ENCODE data around the gene MINK1.
A peak's percentile ranks its signal among the peaks of the same experiment; 100 is the strongest.

MINK1 gene

DNA sequence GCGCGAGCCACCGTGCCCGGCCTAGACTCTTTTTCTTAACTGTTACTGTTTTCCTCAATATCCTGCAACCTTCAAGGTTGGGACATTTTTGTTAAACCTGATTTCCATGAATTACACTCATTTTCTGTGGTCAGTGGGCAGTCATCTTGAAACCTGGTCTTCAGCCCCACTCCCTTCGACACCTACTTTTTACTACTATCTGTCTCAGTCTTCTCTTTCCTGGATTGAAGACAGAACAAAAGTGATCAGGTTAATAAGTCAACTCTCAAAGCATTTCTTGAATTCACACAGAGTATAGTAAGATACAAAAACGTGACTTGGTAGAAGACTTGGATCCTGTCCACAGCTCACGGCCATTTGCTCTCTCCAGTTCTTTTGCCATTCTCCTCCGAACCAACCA, 6.1 kb downstream of the MINK1 start:
- H3K27me3 ChIP-seq (ENCODE audit: insufficient read depth, low read length) = no peaks in the 10 kb centered on the region

DNA sequence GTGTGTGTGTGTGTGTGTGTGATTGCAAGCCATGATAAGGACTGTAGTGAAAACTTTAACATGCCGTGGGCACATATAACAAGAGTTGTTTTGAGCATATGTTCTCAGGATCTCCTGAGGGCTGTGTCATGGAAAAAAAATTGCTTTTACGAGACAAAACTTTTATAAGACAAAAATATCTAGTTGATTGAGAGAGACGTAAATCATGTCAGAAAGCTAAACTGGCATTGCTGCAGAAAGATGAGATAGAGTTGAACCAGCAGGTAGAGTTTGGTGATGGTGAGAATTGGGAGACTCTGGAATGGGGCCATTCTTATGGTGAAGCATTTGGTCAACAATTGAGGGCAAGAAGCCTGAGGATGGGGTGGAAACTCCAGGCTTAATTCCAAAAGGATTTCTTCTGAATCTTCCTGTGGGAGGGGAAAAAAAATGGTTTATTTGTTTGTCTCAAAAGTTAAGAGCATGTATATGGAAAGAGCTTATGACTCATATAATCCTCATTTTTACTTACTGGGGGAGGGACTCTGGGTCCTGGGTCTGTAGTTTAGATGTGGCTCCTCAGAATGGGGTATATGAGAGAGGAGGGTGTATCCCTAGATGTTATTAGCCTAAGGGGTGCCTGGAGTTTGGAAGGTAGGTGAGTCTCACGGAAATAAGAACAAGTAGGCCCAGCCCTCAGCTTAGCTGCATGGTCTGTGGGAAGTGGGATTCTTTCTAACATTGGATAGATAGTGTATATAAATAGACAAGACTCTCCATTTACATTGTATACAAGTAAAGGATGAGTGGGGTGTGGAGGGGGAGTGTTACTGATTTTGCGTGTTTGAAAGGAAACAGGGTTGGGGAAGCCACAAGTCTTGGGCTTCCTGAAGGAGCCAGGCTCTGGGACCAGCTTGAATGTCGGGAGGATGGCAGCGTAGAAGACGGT, 7.1 kb downstream of the MINK1 start:
- H3K23ac ChIP-seq (ENCODE audit: low read length) = no peak overlapping the region
- no peak overlapping the region for H3K18ac ChIP-seq (ENCODE audit: low read length)
- H3K14ac ChIP-seq (ENCODE audit: low read length) = no peak overlapping the region
- H2AFZ ChIP-seq (ENCODE audit: insufficient read depth, low read length, poor library complexity) = no peak overlapping the region
- no peak overlapping the region for H3K9ac ChIP-seq (ENCODE audit: low read length)
- H2BK12ac ChIP-seq (ENCODE audit: low read length) = peak overlapping the region; percentile 23
- no peak for DNase-seq
- no peak overlapping the region for H4K8ac ChIP-seq (ENCODE audit: low read depth, low read length)
- H3K79me1 ChIP-seq (ENCODE audit: low read length) = no peaks in the 10 kb centered on the region
- H3K9me3 ChIP-seq (ENCODE audit: insufficient read depth, low read depth, low read length) = no peaks in the 10 kb centered on the region
- H3K27ac ChIP-seq (ENCODE audit: low read depth, low read length) = no peak overlapping the region
- no peak overlapping the region for H2AK5ac ChIP-seq (ENCODE audit: low read length)
- H4K12ac ChIP-seq (ENCODE audit: low read depth, low read length) = no peak overlapping the region
- no peak overlapping the region for H3K4me2 ChIP-seq (ENCODE audit: low read length)
- H3K4me3 ChIP-seq (ENCODE audit: low read depth, low read length) = no peak overlapping the region
- H2BK120ac ChIP-seq (ENCODE audit: insufficient read depth, low read length, poor library complexity) = no peak overlapping the region
- H4K91ac ChIP-seq (ENCODE audit: low read depth, low read length) = no peak overlapping the region
- 100% methylated on average over 1 of the region's 8 CpGs for WGBS (ENCODE audit: extremely low coverage, insufficient coverage, insufficient read length)
- H2BK5ac ChIP-seq (ENCODE audit: low read depth, low read length, poor library complexity) = no peak overlapping the region
- no peaks in the 10 kb centered on the region for H3K27me3 ChIP-seq (ENCODE audit: insufficient read depth, low read length)
- peaks cover 8 to 15% of the 10 kb centered on the region in 2 experiments for H3K36me3 ChIP-seq (ENCODE audit: control insufficient read depth in 1 of 2, insufficient read depth in 2 of 2, low read length in 2 of 2)
- peaks cover 3 to 12% of the 10 kb centered on the region in 2 experiments for H3K4me1 ChIP-seq (ENCODE audit: control insufficient read depth in 1 of 2, insufficient read depth in 2 of 2, low read length in 2 of 2)
- peak overlapping the region; percentile 89 for H3K4ac ChIP-seq (ENCODE audit: low read depth, low read length)
- H3K79me2 ChIP-seq (ENCODE audit: control insufficient read depth, insufficient read depth, low read length, poor library complexity) = peaks cover 18% of the 10 kb centered on the region

More for the DNA sequence above, 6.1 kb downstream of the MINK1 start:
- H4K8ac ChIP-seq (ENCODE audit: low read depth, low read length) = no peak overlapping the region
- peaks cover 8 to 15% of the 10 kb centered on the region in 2 experiments for H3K36me3 ChIP-seq (ENCODE audit: control insufficient read depth in 1 of 2, insufficient read depth in 2 of 2, low read length in 2 of 2)
- H2BK12ac ChIP-seq (ENCODE audit: low read length) = no peak overlapping the region
- H2BK5ac ChIP-seq (ENCODE audit: low read depth, low read length, poor library complexity) = no peak overlapping the region
- H3K79me2 ChIP-seq (ENCODE audit: control insufficient read depth, insufficient read depth, low read length, poor library complexity) = peaks cover 22% of the 10 kb centered on the region
- H3K27ac ChIP-seq (ENCODE audit: low read depth, low read length) = no peak overlapping the region
- H3K9me3 ChIP-seq (ENCODE audit: insufficient read depth, low read depth, low read length) = no peaks in the 10 kb centered on the region
- H2AFZ ChIP-seq (ENCODE audit: insufficient read depth, low read length, poor library complexity) = no peak overlapping the region
- H2AK5ac ChIP-seq (ENCODE audit: low read length) = no peak overlapping the region
- H4K91ac ChIP-seq (ENCODE audit: low read depth, low read length) = no peak overlapping the region
- no peak overlapping the region for H3K9ac ChIP-seq (ENCODE audit: low read length)
- no peak overlapping the region for H3K4me3 ChIP-seq (ENCODE audit: low read depth, low read length)
- no peak overlapping the region for H3K4me2 ChIP-seq (ENCODE audit: low read length)
- no CpG with 5 or more reads among the region's 8 CpGs for WGBS (ENCODE audit: extremely low coverage, insufficient coverage, insufficient read length)
- H3K4me1 ChIP-seq (ENCODE audit: control insufficient read depth in 1 of 2, insufficient read depth in 2 of 2, low read length in 2 of 2) = peaks cover 11 to 21% of the 10 kb centered on the region in 2 experiments
- peak overlapping the region; percentile 49 for H3K4ac ChIP-seq (ENCODE audit: low read depth, low read length)
- no peak overlapping the region for H3K14ac ChIP-seq (ENCODE audit: low read length)
- H3K18ac ChIP-seq (ENCODE audit: low read length) = no peak overlapping the region
- no peaks in the 10 kb centered on the region for H3K79me1 ChIP-seq (ENCODE audit: low read length)
- H2BK120ac ChIP-seq (ENCODE audit: insufficient read depth, low read length, poor library complexity) = no peak overlapping the region
- no peak overlapping the region for H4K12ac ChIP-seq (ENCODE audit: low read depth, low read length)
- DNase-seq = no peak
- H3K23ac ChIP-seq (ENCODE audit: low read length) = no peak overlapping the region

DNA sequence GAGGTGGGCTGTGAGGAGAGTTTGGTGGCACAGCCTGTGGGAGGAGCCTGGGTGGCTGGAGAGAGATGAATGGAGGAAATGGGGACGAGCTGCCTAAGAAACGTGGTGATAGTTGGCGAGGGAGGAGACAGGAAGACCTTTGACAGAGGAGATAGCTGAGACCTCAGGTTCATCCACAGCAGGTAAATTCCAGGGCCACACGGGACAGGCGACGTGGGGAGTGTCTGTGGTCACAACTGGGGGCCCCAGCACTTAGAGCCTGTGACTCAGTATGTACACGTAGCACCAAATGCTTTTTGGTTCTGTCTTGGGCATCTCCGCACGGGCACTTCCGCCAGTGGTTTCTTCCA, 7.7 kb downstream of the MINK1 start:
- no peak overlapping the region for H3K23ac ChIP-seq (ENCODE audit: low read length)
- no peak overlapping the region for H2AFZ ChIP-seq (ENCODE audit: insufficient read depth, low read length, poor library complexity)
- no peaks in the 10 kb centered on the region for H3K27me3 ChIP-seq (ENCODE audit: insufficient read depth, low read length)
- DNase-seq = no peak
- H3K27ac ChIP-seq (ENCODE audit: low read depth, low read length) = no peak overlapping the region
- peak overlapping the region; percentile 89 for H3K4ac ChIP-seq (ENCODE audit: low read depth, low read length)
- no peak overlapping the region for H4K12ac ChIP-seq (ENCODE audit: low read depth, low read length)
- H2BK5ac ChIP-seq (ENCODE audit: low read depth, low read length, poor library complexity) = no peak overlapping the region
- H3K79me2 ChIP-seq (ENCODE audit: control insufficient read depth, insufficient read depth, low read length, poor library complexity) = peaks cover 18% of the 10 kb centered on the region
- no peak overlapping the region for H3K9ac ChIP-seq (ENCODE audit: low read length)
- peak overlapping the region; percentile 23 for H2BK12ac ChIP-seq (ENCODE audit: low read length)
- H3K4me3 ChIP-seq (ENCODE audit: low read depth, low read length) = no peak overlapping the region
- H3K14ac ChIP-seq (ENCODE audit: low read length) = no peak overlapping the region
- no CpG with 5 or more reads among the region's 10 CpGs for WGBS (ENCODE audit: extremely low coverage, insufficient coverage, insufficient read length)
- no peak overlapping the region for H3K18ac ChIP-seq (ENCODE audit: low read length)
- H3K4me1 ChIP-seq (ENCODE audit: control insufficient read depth in 1 of 2, insufficient read depth in 2 of 2, low read length in 2 of 2) = peaks cover under 1 to 7% of the 10 kb centered on the region in 2 experiments
- no peak overlapping the region for H2BK120ac ChIP-seq (ENCODE audit: insufficient read depth, low read length, poor library complexity)
- no peaks in the 10 kb centered on the region for H3K79me1 ChIP-seq (ENCODE audit: low read length)
- H4K8ac ChIP-seq (ENCODE audit: low read depth, low read length) = no peak overlapping the region
- no peak overlapping the region for H4K91ac ChIP-seq (ENCODE audit: low read depth, low read length)
- H3K36me3 ChIP-seq (ENCODE audit: control insufficient read depth in 1 of 2, insufficient read depth in 2 of 2, low read length in 2 of 2) = peaks cover 8 to 15% of the 10 kb centered on the region in 2 experiments
- no peak overlapping the region for H2AK5ac ChIP-seq (ENCODE audit: low read length)
- H3K4me2 ChIP-seq (ENCODE audit: low read length) = no peak overlapping the region
- no peaks in the 10 kb centered on the region for H3K9me3 ChIP-seq (ENCODE audit: insufficient read depth, low read depth, low read length)

DNA sequence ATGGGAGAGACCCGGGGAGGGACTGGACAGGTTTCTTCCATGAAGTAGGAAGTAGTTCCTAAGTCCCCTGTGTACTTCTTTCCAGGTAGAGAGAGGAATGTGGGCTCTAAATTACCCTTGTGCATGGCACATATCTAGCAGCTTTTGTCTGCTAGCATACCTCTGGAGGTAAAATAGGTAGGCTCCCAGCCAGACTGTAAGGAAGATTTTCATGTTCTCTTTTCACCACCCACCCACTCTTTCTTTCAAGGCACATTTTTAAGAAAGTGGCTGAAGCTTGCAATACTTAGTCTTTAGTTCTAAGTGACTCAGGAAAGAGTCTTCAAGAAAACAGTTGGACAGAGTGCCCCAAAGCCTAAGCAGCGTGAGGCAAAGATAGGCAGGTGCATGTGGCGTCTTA, 9.2 kb downstream of the MINK1 start:
- Histone ChIP-seq H2AK5ac (ENCODE audit: low read length) (no peak overlapping the region), H3K4me3 (ENCODE audit: low read depth, low read length) (no peak overlapping the region), H3K18ac (ENCODE audit: low read length) (no peak overlapping the region), H2BK5ac (ENCODE audit: low read depth, low read length, poor library complexity) (no peak overlapping the region), H3K9ac (ENCODE audit: low read length) (no peak overlapping the region), H3K4ac (ENCODE audit: low read depth, low read length) (peak overlapping the region; percentile 27), H2BK12ac (ENCODE audit: low read length) (no peak overlapping the region), H3K27ac (ENCODE audit: low read depth, low read length) (no peak overlapping the region), H3K14ac (ENCODE audit: low read length) (no peak overlapping the region), H4K91ac (ENCODE audit: low read depth, low read length) (no peak overlapping the region), H3K9me3 (ENCODE audit: insufficient read depth, low read depth, low read length) (no peaks in the 10 kb centered on the region), H3K23ac (ENCODE audit: low read length) (no peak overlapping the region), H2AFZ (ENCODE audit: insufficient read depth, low read length, poor library complexity) (no peak overlapping the region), H3K4me1 (ENCODE audit: control insufficient read depth in 1 of 2, insufficient read depth in 2 of 2, low read length in 2 of 2) (peaks cover 0 to 19% of the 10 kb centered on the region in 2 experiments), H3K79me2 (ENCODE audit: control insufficient read depth, insufficient read depth, low read length, poor library complexity) (peaks cover 14% of the 10 kb centered on the region), H3K4me2 (ENCODE audit: low read length) (no peak overlapping the region), H4K8ac (ENCODE audit: low read depth, low read length) (no peak overlapping the region), H3K36me3 (ENCODE audit: control insufficient read depth in 1 of 2, insufficient read depth in 2 of 2, low read length in 2 of 2) (peaks cover 8 to 15% of the 10 kb centered on the region in 2 experiments), H2BK120ac (ENCODE audit: insufficient read depth, low read length, poor library complexity) (no peak overlapping the region), H4K12ac (ENCODE audit: low read depth, low read length) (no peak overlapping the region), H3K27me3 (ENCODE audit: insufficient read depth, low read length) (no peaks in the 10 kb centered on the region), H3K79me1 (ENCODE audit: low read length) (no peaks in the 10 kb centered on the region)
- WGBS (ENCODE audit: extremely low coverage, insufficient coverage, insufficient read length) = no CpG with 5 or more reads among the region's 3 CpGs
- no peak for DNase-seq

Data from trophoblast cell (in vitro differentiated cells and primary cell).